GM12891 (cell line): ENCODE results near the gene WSCD2.

Experiments used
- POLR2A ChIP-seq: IDR thresholded peaks from 2 replicates; pipeline ENCODE4 v1.6.1; 2011; ENCODE audit warnings: low read depth, low read length, control low read depth
- TAF1 ChIP-seq: IDR thresholded peaks from 2 replicates; pipeline ENCODE4 v1.6.1; 2011; ENCODE audit warnings: low read depth, low read length, control low read depth

GRCh38 chr12:108091679-108092051 lies 37.4 kb upstream of the WSCD2 start:
- TF ChIP-seq TAF1 (no peak), POLR2A (no peak)
